Inflammatory macrophage (primary cell): Measurements from ENCODE around the gene TNNC2.

Experiments
- DNase-seq, 2 donors: peaks; one replicate each; pipeline ENCODE4 v3.0.0-alpha.2; 2020 to 2022

Gene TNNC2

GRCh38 chr20:45779011-45779915 is 47.8 kb downstream of the TNNC2 start:
- no peak for DNase-seq

- DNase-seq, result no peak
Measured at GRCh38 chr20:45776931-45777330, 50.2 kb downstream of the TNNC2 start.

DNA sequence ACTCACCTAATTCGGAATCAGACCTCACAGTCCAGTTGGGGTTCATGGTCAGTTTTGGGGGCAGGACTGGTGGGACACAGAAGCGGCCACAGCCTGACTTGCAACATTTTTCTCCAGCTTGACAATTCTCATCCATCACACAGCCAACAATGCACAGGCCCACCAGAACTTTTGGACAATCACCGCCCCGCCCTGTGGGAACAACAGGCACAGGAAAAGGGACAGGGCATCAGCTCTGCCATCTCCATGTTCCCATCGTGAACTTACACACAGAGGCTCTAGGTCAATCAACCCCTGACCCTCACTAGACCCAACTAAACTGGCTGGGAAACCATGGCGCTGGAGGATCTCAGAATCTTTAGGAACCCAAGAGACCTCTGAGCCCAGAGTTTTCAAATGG is 51.7 kb downstream of the TNNC2 start:
- DNase-seq, result no peak

GRCh38 chr20:45774945-45775344 is 52.2 kb downstream of the TNNC2 start:
- DNase-seq, result no peak
